ENCODE results near the gene CHKA. TPM values are rescaled to one million over a fixed set of nuclear protein-coding genes. Genes with fewer than 3 reads are reported as not detected.
A peak's percentile ranks its signal among the peaks of the same experiment; 100 is the strongest.

CHKA gene
- total and polyA plus RNA-seq, 9 of the 15 experiments (the other 6 are each of a cell fraction or from before 2014, with no cell fraction given): 3.6 to 37.0 (median 30.2) TPM

DNA sequence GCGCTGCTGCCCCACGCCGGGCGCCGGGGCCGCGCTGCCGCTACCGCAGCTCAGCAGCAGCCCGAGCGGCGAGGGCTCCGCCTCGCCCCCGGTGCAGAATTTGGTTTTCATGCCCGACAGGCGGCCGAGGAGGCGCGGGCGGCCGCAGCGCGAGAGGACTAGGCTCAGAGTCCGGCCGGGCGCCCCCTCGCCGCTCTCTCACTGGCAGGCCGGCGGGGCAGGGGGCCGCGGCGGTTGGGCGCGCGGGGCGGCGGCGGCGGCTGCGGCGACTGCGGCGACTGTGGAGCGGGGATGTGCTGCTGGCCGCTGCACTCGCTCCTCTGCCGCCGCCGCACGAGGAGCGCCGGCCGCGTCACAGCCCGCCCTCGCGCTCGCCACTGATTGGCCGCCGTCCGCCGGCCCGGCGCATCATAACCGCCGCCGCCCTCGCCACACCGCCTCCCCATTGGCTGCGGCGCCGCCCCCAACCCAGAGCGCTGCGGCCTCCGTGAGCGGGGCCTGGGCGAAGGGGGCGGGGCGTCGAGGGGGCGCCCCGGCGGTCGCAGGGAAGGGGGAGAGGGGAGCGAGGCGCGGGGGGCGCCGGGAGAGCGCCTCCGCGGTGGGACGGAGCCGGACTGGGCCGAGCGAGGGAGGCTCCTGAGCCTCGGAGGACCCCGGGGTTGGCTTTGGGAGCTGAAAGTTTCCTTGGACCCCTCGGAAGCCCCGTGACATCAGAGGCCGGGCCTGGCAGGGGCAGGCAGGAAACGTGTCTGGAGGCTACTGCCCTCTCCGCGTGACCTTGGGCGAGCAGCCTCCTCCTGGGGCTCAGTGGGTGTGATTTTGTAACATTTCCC lies at the start of gene CHKA (continued):
- TF ChIP-seq MBD1 (CRISPR knock-in tag; IDR thresholded peaks at IDR 0.05) (no peak), ZNF589 (CRISPR knock-in tag; IDR thresholded peaks at IDR 0.05; ENCODE audit: low read depth) (peak; percentile 67; the same call in 1 of the 2 replicates), ZBTB17 (CRISPR knock-in tag; IDR thresholded peaks at IDR 0.05) (no peak), ZNF316 (IDR thresholded peaks at IDR 0.05) (no peak), ZBTB11 (CRISPR knock-in tag; IDR thresholded peaks at IDR 0.05) (no peak), SREBF2 (CRISPR knock-in tag; IDR thresholded peaks at IDR 0.05) (no peak), MYNN (IDR thresholded peaks at IDR 0.05) (no peak), MYNN (CRISPR knock-in tag; IDR thresholded peaks at IDR 0.05) (no peak), DDX20 (tag; IDR thresholded peaks at IDR 0.05; ENCODE audit: low read depth) (no peak), BACH1 (tag; IDR thresholded peaks at IDR 0.05) (no peak), E2F3 (CRISPR knock-in tag; IDR thresholded peaks at IDR 0.05) (no peak), RBBP5 (IDR thresholded peaks at IDR 0.05; ENCODE audit: borderline replicate concordance, insufficient read depth, low read length, poor library complexity, severe bottlenecking) (peak; percentile 68)
- TF ChIP-seq, protein P1, sequence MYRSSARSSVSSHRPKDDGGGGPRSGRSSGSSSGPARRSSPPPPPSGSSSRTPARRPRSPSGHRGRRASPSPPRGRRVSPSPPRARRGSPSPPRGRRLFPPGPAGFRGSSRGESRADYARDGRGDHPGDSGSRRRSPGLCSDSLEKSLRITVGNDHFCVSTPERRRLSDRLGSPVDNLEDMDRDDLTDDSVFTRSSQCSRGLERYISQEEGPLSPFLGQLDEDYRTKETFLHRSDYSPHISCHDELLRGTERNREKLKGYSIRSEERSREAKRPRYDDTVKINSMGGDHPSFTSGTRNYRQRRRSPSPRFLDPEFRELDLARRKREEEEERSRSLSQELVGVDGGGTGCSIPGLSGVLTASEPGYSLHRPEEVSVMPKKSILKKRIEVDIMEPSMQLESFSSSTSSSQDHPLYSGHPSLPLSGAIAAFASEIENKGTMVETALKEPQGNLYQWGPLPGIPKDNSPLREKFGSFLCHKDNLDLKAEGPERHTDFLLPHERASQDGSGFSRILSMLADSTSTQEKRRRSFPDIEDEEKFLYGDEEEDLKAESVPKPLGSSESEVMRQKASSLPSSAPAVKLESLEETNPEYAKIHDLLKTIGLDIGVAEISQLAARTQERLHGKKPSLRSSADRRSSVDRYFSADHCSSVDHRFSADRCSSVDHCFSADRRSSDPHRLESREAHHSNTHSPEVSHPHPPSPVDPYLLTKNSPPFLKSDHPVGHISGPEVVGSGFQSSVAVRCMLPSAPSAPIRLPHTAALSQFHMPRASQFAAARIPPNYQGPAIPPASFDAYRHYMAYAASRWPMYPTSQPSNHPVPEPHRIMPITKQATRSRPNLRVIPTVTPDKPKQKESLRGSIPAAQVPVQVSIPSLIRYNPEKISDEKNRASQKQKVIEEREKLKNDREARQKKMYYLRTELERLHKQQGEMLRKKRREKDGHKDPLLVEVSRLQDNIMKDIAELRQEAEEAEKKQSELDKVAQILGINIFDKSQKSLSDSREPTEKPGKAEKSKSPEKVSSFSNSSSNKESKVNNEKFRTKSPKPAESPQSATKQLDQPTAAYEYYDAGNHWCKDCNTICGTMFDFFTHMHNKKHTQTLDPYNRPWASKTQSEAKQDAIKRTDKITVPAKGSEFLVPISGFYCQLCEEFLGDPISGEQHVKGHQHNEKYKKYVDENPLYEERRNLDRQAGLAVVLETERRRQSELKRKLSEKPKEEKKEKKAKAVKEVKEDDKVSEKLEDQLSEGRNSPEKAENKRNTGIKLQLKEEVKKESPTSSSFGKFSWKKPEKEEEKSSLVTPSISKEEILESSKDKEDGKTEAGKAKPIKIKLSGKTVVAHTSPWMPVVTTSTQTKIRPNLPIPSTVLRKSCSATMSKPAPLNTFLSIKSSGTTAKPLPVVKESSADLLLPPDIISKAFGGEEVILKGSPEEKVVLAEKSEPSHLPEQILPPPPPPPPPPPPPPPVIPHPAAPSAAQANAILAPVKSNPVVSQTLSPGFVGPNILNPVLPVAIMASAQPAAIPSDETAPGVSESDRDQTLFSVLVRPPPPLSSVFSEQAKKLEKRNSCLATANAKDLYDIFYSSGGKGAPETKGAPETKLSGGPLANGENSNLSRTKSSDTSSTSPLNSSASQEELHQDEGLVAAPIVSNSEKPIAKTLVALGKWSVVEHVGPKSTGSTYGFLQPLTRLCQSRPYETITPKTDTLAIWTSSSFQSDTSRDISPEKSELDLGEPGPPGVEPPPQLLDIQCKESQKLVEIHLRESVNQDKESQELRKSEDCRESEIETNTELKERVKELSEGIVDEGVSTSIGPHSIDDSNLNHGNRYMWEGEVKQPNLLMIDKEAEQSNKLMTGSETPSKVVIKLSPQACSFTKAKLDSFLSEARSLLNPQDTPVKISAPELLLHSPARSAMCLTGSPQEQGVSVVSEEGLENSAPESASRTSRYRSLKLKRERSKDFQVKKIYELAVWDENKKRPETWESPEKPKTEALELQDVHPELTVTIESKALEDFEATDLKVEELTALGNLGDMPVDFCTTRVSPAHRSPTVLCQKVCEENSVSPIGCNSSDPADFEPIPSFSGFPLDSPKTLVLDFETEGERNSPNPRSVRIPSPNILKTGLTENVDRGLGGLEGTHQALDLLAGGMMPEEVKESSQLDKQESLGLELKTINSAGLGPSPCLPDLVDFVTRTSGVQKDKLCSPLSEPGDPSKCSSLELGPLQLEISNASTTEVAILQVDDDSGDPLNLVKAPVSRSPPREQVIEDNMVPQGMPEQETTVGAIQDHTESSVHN (IDR thresholded peaks at IDR 0.05; ENCODE audit: borderline replicate concordance in 1 of 2, low read depth in 1 of 2): no peak
